Measurements from ENCODE around the gene DAPK3.
"Not testable (repeated sequence)": the region's sequence is repeated elsewhere in the genome, so short reads cannot be mapped to it uniquely, and the experiment has no call there.

Gene DAPK3

GRCh38 chr19:3958836-3959765, 11.8 kb downstream of the DAPK3 start:
- no peak overlapping the region for H3K4me3 ChIP-seq (replicated peaks in 1 of 2; ENCODE audit: low read depth in 2 of 2, low read length in 2 of 2)
- TF ChIP-seq CTCF (IDR thresholded peaks at IDR 0.05; ENCODE audit: low read depth, low read length) = no peak
- no peak for DNase-seq (ENCODE audit: low read depth in 2 of 2)

- no peak overlapping the region for H3K4me3 ChIP-seq (replicated peaks in 1 of 2; ENCODE audit: low read depth in 2 of 2, low read length in 2 of 2)
- no peak for DNase-seq (ENCODE audit: low read depth in 2 of 2)
- no peak for TF ChIP-seq CTCF (IDR thresholded peaks at IDR 0.05; ENCODE audit: low read depth, low read length)
These were observed 15.2 kb downstream of the DAPK3 start for GRCh38 chr19:3955688-3956087.

- not testable (repeated sequence) for DNase-seq (ENCODE audit: low read depth in 2 of 2); H3K4me3 ChIP-seq (replicated peaks in 1 of 2; ENCODE audit: low read depth in 2 of 2, low read length in 2 of 2)
These were observed 15.6 kb downstream of the DAPK3 start for GRCh38 chr19:3955276-3955675.

GRCh38 chr19:3954107-3954506, 16.8 kb downstream of the DAPK3 start:
- no peak for DNase-seq (ENCODE audit: low read depth in 2 of 2)
- no peak for TF ChIP-seq CTCF (IDR thresholded peaks at IDR 0.05; ENCODE audit: low read depth, low read length)
- H3K4me3 ChIP-seq (replicated peaks in 1 of 2; ENCODE audit: low read depth in 2 of 2, low read length in 2 of 2) = no peak overlapping the region

- H3K4me3 ChIP-seq (replicated peaks in 1 of 2; ENCODE audit: low read depth in 2 of 2, low read length in 2 of 2) = not testable (repeated sequence)
These were observed 18.1 kb downstream of the DAPK3 start for GRCh38 chr19:3952755-3953276.

GRCh38 chr19:3950871-3951861, 19.7 kb downstream of the DAPK3 start:
- H3K4me3 ChIP-seq (replicated peaks in 1 of 2; ENCODE audit: low read depth in 2 of 2, low read length in 2 of 2) = no peak overlapping the region
- DNase-seq (ENCODE audit: low read depth in 2 of 2) = no peak
- no peak for TF ChIP-seq CTCF (IDR thresholded peaks at IDR 0.05; ENCODE audit: low read depth, low read length)

More at GRCh38 chr19:3952755-3953276, 18.1 kb downstream of the DAPK3 start:
- DNase-seq (ENCODE audit: low read depth in 2 of 2) = not testable (repeated sequence)

- no peak for TF ChIP-seq CTCF (IDR thresholded peaks at IDR 0.05; ENCODE audit: low read depth, low read length)
- no peak overlapping the region for H3K4me3 ChIP-seq (replicated peaks in 1 of 2; ENCODE audit: low read depth in 2 of 2, low read length in 2 of 2)
- DNase-seq (ENCODE audit: low read depth in 2 of 2) = no peak
These were observed 20.7 kb downstream of the DAPK3 start for GRCh38 chr19:3949997-3950859.
